Brain microvascular endothelial cell (primary cell): ENCODE results near the gene EIF1.

Experiments used
- DNase-seq: peaks from one replicate; pipeline ENCODE4 v3.0.0-alpha.2; 2020
- H3K27ac ChIP-seq: fragments of 250-450 bp; sonication (Bioruptor Pico); 2 replicates; pipeline ENCODE4 v1.5.1; 2020; ENCODE audit warnings: mild to moderate bottlenecking, moderate library complexity
- H3K27me3 ChIP-seq: fragments of 250-450 bp; sonication (Bioruptor Pico); replicated peaks from 2 replicates; pipeline ENCODE4 v1.5.1; 2020; ENCODE audit warnings: mild to moderate bottlenecking
- H3K36me3 ChIP-seq: fragments of 250-450 bp; sonication (Bioruptor Pico); replicated peaks from 2 replicates; pipeline ENCODE4 v1.5.1; 2020; ENCODE audit warnings: mild to moderate bottlenecking
- H3K4me3 ChIP-seq: 2 replicates; pipeline ENCODE4 v1.5.1; 2011; ENCODE audit warnings: low read depth, mild to moderate bottlenecking, control low read depth, low read length, moderate library complexity
- CTCF ChIP-seq: IDR thresholded peaks from 2 replicates; pipeline ENCODE4 v1.5.1; 2011; ENCODE audit warnings: low read depth, mild to moderate bottlenecking, moderate library complexity, low read length, control low read depth, inconsistent platforms; ENCODE audit errors: missing control alignments
- in situ Hi-C: cut with HindIII; loops from 2 replicates; pipeline ENCODE4 v1.10.0; 2017; ENCODE audit warnings: low sequenced_read_pairs, low pct_ligation_motif_present

The EIF1 gene

DNA sequence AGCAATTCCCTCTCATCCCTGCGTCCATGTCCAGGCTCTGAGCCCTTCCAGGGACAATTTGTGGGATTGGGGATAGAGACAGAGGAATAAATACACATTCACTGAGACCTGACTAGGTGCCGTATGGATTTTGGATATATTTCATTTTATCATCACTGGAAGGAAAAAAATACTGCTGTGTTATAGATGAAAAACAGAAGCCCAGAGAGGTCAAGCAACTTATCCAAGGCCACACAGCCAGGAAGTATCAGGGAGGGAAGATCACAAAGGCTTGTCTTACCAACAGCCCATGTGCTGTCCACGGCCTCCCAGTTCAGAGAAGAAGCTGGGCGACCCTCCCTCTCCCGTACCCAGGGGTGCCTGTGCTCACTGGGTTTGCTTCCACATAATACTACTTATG is 51.8 kb downstream of the EIF1 start:
- Histone ChIP-seq H3K27me3 (peaks cover 12% of the 10 kb centered on the region), H3K27ac (no peak overlapping the region), H3K4me3 (no peak overlapping the region), H3K36me3 (no peaks in the 10 kb centered on the region)
- in situ Hi-C loops, result loop anchor here (10.0 kb wide), 1 partner anchor 64 kb away; no protein-coding TSS in a partner anchor
- no peak for DNase-seq
- no peak for TF ChIP-seq CTCF

GRCh38 chr17:41741709-41742108 is 53.0 kb downstream of the EIF1 start:
- Histone ChIP-seq H3K4me3 (no peak overlapping the region), H3K27me3 (peaks cover 2% of the 10 kb centered on the region), H3K36me3 (no peaks in the 10 kb centered on the region), H3K27ac (no peak overlapping the region)
- TF ChIP-seq CTCF, result no peak
- no peak for DNase-seq
- in situ Hi-C loops, result loop anchor here (10.0 kb wide), 1 partner anchor 63 kb away; no protein-coding TSS in a partner anchor
